T47D (cell line): ENCODE measurements around the gene FRMPD2.
"Not testable (repeated sequence)": the region's sequence is repeated elsewhere in the genome, so short reads cannot be mapped to it uniquely, and the experiment has no call there.

Experiments
- DNase-seq, 2 experiments: peaks; one replicate each; pipeline versions ENCODE4 v3.0.0 to v3.0.0-alpha.2; 2011 to 2012; ENCODE audit warnings: low read depth in 1 of 2, low spot score in 1 of 2
- JUND ChIP-seq: IDR thresholded peaks from 2 replicates; pipeline ENCODE4 v1.6.1; 2012; ENCODE audit warnings: low read depth
- in situ Hi-C: cut with HindIII; loops from 2 replicates; pipeline ENCODE4 v1.10.0; 2016; ENCODE audit warnings: low sequenced_read_pairs, low pct_unique_long_range_greater_than_20kb

Gene FRMPD2

GRCh38 chr10:48245977-48246376, 28.5 kb downstream of the FRMPD2 start:
- TF ChIP-seq JUND, result no peak
- in situ Hi-C loops, result no loop called here
- DNase-seq, result no peak

DNA sequence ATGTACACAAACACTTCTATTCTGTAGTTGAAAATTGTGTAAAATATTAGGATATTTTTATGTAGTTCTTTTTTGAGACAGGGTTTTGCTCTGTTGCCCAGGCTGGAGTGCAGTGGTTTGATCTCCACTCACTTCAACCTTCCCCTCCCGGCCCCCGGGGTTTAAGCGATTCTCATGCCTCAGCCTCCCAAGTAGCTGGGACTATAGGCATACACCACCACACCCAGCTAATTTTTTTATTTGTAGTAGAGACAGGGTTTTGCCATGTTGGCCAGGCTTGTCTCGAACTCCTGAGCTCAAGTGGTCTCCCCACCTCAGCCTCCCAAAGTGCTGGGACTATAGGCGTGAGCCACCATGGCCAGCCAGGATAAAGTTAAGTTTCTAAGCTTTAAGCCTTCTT, 30.6 kb downstream of the FRMPD2 start:
- in situ Hi-C loops, DNase-seq: not testable (repeated sequence)

DNA sequence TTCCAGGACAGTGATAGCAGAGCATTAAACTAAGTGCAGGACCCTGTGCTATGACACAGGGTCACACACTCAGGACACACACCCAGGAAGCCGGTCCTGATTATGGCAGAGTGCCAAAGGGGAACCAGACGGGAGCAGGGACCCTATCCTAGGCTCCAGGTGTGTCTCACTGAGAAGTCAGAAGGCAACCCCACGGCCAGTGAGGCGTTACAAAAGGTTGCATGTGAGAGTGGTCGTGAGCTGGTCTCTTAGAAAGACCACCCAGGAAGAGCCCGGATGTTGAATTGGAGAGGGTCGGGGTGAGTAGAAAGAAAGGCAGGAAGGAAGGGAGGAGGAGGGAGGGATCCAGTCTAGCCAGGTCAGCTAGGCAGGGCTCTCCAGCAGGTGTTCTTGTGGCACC, 31.0 kb downstream of the FRMPD2 start:
- in situ Hi-C loops, result no loop called here
- no peak for TF ChIP-seq JUND
- DNase-seq, result no peak

DNA sequence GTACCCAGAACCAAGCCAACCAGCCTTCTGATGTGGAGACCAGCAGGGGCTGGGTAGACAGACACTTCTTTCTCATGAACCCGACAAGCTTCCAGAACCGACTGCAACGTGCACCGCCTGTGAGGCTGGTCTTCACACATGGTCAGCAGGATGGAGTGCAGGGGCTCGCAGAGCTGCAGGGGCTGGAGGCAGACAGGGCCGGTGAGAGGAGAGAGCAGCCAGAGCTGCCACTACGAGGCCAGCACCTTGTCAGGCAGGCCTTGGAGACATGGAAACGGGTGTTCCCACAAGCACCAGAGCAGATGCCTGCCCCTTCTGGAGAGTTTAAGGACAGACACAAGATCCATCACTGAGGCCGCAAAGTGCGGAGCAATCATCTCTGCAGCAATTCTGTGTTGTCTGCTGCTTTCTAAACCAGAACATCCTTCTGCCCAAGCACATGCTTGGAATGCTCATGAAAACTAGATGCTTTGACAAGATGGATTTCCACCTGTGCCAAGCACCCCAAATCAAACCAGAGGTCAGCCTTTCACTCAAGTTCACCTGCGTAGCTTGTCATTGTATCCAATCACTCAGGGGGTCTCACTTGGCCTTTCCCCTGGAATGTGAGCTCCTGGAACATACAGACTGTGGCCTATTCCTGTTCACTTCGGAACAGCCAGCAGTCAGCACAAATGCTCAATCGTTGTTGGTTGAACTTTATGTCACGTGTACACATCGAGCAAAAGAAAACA, 32.2 kb downstream of the FRMPD2 start:
- in situ Hi-C loops, result no loop called here
- DNase-seq, result no peak
- no peak for TF ChIP-seq JUND

DNA sequence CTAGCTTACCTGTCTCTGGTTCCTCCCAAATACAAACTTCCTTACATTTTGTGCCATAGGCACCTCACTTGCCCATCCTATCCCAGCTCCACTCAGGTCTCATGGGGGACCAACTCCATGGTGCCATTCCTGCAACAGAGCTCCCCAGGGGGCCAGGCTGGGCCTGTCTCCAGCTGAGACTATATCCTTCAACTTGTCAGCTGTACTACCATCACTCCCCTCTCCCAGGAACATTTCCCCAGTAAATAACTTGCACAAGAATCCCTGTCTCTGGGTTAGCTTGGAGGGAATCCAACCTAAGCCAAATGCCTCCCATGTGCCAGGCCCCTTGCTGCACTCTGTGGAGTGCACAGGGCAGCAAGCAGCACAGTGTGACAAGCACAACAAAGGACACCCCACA, 33.2 kb downstream of the FRMPD2 start:
- TF ChIP-seq JUND, result no peak
- in situ Hi-C loops, result no loop called here
- no peak for DNase-seq

GRCh38 chr10:48240196-48240595, 34.3 kb downstream of the FRMPD2 start:
- no peak for DNase-seq
- in situ Hi-C loops, result no loop called here
- no peak for TF ChIP-seq JUND

- TF ChIP-seq JUND, result no peak
- no peak for DNase-seq
- in situ Hi-C loops, result no loop called here
Measured at GRCh38 chr10:48239618-48240017, 34.9 kb downstream of the FRMPD2 start.

GRCh38 chr10:48238826-48239520, 35.5 kb downstream of the FRMPD2 start:
- no peak for TF ChIP-seq JUND
- in situ Hi-C loops, result no loop called here
- DNase-seq, result no peak

GRCh38 chr10:48237259-48238250, 36.9 kb downstream of the FRMPD2 start:
- no peak for TF ChIP-seq JUND
- DNase-seq, result no peak
- in situ Hi-C loops, result no loop called here

GRCh38 chr10:48236199-48236621, 38.3 kb downstream of the FRMPD2 start:
- in situ Hi-C loops, result no loop called here
- no peak for TF ChIP-seq JUND
- DNase-seq, result no peak

- DNase-seq, result no peak
- in situ Hi-C loops, result no loop called here
- no peak for TF ChIP-seq JUND
Measured at GRCh38 chr10:48235501-48235900, 39.0 kb downstream of the FRMPD2 start.

DNA sequence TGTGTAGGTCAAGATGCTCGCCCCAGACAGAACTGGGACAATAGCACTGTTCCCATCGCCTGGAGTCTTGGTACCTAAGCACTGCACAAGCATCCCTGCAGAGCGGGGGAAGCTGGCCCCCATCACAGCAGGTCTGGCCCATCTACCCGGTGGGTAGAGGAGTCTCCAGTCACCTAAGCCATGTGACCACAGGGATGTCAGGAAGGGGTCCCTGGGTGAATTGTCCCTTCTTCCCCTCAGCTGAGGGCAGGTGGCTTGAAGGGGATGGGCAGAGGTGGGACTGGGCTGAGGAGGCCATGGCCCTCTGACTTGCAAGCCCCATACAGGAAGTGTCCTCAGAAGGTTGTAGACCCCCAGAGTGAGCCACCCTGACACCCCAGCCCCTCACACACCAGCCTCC, 39.7 kb downstream of the FRMPD2 start:
- TF ChIP-seq JUND, result no peak
- in situ Hi-C loops, result no loop called here
- no peak for DNase-seq
